Lower leg skin (tissue), 3 donors: ENCODE results near the gene ARHGAP15.

Experiments used
- POLR2A ChIP-seq, 2 donors: fragments of 450-650 bp; IDR thresholded peaks; one replicate each; pipeline ENCODE4 v1.6.1; 2016 to 2017; ENCODE audit warnings: antibody characterized with exemption in 2 of 2, mild to moderate bottlenecking in 1 of 2, moderate library complexity in 1 of 2
- TF ChIP-seq, protein P1 (sequence below), 3 donors: fragments of 450-650 bp; IDR thresholded peaks; one replicate each; pipeline ENCODE4 v1.5.1; 2016; ENCODE audit warnings: antibody characterized with exemption in 3 of 3, mild to moderate bottlenecking in 3 of 3, moderate library complexity in 2 of 3

DNA sequence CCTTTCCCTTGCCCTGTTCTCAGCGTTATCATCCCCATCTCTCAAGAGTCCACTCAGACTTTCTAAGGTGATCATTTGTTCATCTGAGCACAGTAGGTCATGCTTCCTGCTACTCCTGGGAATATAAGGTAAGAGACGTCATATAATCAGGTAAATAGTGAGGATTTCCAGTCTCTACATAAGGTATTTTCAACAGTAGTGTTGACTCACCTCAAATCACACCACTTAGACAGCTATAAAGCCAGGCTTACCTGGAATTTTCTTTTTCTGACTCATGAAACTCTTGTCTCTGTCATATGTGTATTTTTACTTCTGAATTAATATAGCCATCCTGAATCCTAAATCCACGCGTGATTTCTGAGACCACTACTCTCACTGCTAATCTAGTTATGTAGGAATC, 443.2 kb downstream of the ARHGAP15 start:
- TF ChIP-seq, protein P1, sequence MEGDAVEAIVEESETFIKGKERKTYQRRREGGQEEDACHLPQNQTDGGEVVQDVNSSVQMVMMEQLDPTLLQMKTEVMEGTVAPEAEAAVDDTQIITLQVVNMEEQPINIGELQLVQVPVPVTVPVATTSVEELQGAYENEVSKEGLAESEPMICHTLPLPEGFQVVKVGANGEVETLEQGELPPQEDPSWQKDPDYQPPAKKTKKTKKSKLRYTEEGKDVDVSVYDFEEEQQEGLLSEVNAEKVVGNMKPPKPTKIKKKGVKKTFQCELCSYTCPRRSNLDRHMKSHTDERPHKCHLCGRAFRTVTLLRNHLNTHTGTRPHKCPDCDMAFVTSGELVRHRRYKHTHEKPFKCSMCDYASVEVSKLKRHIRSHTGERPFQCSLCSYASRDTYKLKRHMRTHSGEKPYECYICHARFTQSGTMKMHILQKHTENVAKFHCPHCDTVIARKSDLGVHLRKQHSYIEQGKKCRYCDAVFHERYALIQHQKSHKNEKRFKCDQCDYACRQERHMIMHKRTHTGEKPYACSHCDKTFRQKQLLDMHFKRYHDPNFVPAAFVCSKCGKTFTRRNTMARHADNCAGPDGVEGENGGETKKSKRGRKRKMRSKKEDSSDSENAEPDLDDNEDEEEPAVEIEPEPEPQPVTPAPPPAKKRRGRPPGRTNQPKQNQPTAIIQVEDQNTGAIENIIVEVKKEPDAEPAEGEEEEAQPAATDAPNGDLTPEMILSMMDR (IDR thresholded peaks at IDR 0.05), result no peak
- TF ChIP-seq POLR2A (IDR thresholded peaks at IDR 0.05), result no peak
